Stimulated activated CD4-positive, alpha-beta T cell treated with anti-CD3 and anti-CD28 coated beads, TNF-alpha, amount 100 ng/mL, for 1 hour (primary cell): ENCODE results near the gene AJUBA.
"Not testable (repeated sequence)": the region's sequence is repeated elsewhere in the genome, so short reads cannot be mapped to it uniquely, and the experiment has no call there.

ENCODE experiments used
- DNase-seq, 3 donors: peaks; one replicate each; pipeline ENCODE4 v3.0.0-alpha.2; 2020; ENCODE audit warnings: low read depth in 3 of 3, low spot score in 1 of 3

The AJUBA gene

GRCh38 chr14:23006544-23007419, 24.4 kb upstream of the AJUBA start:
- DNase-seq, result peak; percentile 88 to 95 (median 90)

GRCh38 chr14:23006188-23006534, 23.8 kb upstream of the AJUBA start:
- no peak for DNase-seq

- no peak for DNase-seq
Observed at GRCh38 chr14:23005451-23006187, 23.3 kb upstream of the AJUBA start.

- not testable (repeated sequence) for DNase-seq
Observed at GRCh38 chr14:23004274-23004673, 21.9 kb upstream of the AJUBA start.

- DNase-seq, result no peak
Observed at GRCh38 chr14:23002592-23002991, 20.2 kb upstream of the AJUBA start.

DNA sequence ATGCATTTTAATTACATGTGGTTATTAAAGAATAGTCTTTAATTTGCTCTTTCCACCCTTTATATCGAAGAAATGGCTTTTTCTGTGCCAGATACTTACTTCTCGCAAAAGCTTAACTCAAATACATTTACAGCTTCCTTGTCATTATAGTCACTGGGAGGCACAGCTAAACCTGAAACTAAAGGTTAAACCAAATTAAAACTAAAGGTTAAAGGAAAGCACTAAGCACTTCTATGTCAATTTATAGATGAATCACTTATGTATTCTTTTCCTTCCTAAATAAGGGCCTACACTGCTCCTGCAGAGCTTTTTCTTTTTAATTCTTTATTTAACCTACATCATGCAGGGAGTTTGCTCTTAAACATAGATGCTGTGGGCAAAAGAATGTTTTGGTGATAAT, 18.5 kb upstream of the AJUBA start:
- no peak for DNase-seq

GRCh38 chr14:22998329-22999012, 16.1 kb upstream of the AJUBA start:
- DNase-seq, result no peak

DNA sequence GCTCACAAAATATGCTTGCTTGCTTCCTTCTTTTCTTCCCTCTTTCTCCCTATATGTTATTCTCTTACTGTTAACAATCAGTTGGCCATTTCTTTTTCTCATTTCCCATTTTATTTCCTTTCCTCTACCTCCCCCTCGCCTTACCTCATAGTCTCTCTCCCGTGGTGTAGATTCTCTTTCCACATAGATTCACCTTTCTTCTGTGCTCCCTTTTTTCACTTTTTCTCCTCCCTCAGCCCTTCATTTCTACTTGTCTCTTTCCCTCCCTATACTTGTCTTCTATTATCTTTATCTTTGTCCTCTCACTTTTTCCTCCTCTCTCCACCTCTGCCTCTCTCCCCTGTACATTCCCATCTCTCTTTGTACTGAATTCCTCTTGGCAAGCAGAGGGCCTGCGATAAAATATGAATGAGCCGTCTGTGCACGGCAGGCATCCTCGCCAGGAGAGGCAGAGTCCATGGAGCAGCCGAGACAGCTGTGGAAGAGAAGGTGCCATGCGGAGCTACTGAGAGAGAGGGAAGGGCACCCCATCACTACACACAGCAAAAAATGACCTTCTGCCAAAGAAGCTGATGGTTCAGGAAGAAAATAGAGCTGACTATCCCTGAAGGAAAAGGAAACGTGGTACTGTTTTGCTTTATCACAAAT, 15.4 kb upstream of the AJUBA start:
- DNase-seq, result no peak

DNA sequence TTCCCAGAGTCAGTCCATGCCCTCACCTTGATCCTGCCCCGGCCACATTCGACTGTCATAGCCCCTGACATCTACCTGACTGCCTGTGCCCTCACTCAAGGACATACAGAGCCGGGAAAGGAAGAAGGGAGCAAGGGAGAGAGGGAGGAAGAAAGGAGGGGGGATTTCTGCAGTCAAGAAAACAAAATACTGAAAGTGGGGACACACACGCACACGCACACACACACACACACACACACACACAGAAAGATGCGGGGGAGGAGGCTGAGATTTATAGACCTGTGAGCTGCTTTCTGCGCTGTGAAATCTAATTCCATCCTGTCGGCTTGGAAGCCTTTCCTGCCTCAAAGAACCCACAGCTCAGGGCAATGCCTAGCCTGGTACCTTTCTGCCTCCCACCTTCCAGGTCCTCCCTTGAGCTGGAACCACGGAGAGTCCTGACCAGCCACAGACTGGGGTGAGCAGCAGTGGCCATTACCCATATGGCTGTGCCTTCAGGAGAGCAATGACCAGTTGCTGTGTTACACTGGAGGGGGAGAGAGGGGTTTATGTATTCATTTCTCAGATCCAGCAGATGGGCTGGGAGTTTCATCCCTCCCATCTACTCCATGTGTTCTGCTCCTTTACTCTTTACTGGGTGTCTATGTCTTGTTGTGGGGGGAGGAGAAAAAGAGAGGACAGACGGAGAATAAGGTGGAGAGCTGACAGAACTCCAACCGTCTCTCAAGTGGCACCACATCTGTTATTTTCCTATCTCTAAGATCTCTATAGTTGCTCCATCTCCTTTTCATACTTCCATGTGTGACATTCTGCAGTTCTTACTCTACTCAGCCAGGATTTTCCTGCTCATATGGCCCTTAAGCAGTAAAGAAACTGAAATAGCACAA, 14.7 kb upstream of the AJUBA start:
- DNase-seq, result no peak

DNA sequence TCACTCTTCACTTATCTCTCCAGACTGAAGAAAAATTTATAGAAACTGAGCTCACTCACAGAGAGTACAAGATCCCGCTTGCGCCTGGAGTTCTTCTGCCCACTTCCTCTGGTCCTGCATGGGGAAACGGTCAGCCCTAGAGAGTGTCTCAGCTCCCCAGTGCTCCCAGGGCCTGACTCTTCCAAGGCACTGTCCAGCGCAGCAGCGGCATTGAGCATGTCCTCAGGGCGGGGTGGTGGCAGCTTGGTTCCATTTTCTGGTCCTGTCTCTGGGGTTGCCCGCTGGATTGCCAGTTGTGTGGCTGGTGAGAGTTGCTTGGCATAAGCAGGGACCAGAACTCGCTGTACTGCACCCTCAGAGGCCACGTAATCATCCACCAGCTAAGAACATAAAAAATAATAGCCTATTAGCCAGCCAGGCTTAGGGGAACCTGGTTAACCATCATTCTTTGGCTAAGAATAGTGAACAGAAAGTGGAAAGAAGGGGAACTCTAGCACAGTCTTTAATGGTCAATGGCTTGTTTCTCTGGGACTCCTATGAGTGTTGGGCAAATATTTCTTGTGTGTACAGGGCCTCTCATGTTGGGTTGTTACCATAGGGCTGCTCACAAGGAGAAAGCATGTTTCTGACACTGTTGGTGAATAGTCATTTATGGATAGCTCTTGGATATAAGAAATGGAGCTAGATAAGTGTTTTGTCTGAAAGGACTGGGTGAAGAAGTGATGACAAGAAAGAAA, 13.7 kb upstream of the AJUBA start:
- DNase-seq, result no peak

GRCh38 chr14:22994762-22995275, 12.5 kb upstream of the AJUBA start:
- DNase-seq, result no peak

DNA sequence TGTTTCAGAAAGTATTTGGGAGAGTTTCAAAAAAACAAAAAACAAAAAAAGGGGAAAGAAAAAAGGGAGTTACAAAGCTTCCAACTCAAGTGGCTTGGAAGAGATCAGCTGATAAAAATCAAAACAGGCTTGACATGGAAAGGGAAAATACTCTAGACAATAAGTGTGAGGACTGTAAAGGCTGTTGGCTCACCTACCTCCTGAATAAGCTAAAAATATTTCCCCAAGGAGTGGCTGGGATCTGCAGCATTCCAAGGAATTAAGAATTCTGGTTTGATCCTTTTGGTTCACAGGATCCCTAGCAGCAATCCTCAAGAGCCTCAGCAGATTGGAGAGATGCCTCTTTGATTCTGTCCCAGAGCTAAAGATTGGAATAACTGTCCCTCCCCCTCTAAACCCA, 11.2 kb upstream of the AJUBA start:
- no peak for DNase-seq

DNA sequence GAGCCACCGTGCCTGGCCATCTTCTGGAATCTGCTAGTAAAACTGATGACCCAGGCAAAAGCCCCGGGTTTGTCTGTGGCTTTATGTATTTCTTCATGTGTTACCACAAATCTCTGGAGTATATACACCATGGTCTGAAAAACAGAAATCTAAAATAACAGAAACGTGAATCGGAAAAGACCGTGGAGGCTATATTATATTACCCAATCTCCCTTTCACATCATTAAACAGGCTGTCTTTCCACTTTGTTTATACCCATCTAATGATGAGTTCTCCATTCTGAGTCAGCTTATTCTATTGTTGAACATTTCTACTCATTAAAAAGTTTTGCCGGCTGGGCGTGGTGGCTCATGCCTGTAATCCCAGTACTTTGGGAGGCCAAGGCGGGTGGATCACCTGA, 9.5 kb upstream of the AJUBA start:
- DNase-seq, result no peak

- DNase-seq, result no peak
Observed at GRCh38 chr14:22987291-22987690, 4.9 kb upstream of the AJUBA start.

- peak; percentile 74 to 79 (median 78) for DNase-seq
Observed at GRCh38 chr14:22986508-22987054, 4.2 kb upstream of the AJUBA start.

- DNase-seq, result no peak
Observed at GRCh38 chr14:22985894-22986507, 3.6 kb upstream of the AJUBA start.

DNA sequence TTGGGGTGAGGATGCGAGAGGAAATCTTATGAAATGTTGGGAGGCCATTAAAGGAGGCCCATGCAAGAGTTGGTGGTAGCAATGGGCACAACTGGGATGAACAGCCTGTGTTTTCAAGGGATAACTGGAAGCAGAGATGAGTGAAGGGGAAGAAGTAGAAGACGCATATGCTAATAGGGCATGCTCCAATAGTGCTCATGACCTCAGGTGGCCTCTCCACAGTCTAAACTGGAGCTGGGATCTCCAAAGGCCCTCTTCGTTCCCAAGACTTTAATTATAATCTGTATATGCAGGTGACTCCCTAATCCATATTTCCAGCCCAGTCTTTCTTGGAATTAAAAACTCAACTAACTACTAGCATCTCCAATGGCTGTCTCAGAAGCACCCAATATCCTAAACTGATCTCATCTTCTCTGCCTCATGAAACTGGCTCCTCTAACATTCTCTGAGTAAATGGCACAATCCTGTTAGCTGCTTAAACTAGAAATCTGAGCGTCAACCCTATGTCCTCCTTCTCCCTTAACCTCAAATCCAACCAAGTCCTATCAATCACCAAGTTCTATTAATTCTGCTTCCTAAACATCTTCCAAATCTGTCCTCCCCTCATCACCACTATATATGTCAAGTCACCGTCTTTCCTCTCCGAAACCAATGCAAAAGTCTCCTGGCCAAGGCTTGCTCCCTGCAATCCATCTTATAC, 2.8 kb upstream of the AJUBA start:
- DNase-seq, result no peak

GRCh38 chr14:22981876-22982476, 375 bp downstream of the AJUBA start:
- DNase-seq, result peak in 1 of 3 donors; percentile 14
